T-helper 17 cell (primary cell): ENCODE results near the gene ZNF143. TPM values are rescaled to one million over a fixed set of nuclear protein-coding genes. Genes with fewer than 3 reads are reported as not detected.

Experiments
- ATAC-seq: fragments of 150-1000 bp; cut with Tn5 transposase; 2 replicates; pipeline ENCODE4 v1.10.0; 2021; ENCODE audit warnings: mild to moderate bottlenecking, moderate library complexity
- DNase-seq, 3 donors: peaks; one replicate each; pipeline versions ENCODE4 v3.0.0 to v3.0.0-alpha.2; 2020 to 2021
- H3K9me3 ChIP-seq: one replicate; pipeline ENCODE4 v1.7.0; 2013; ENCODE audit warnings: low read length, mild to moderate bottlenecking; ENCODE audit not compliant: control insufficient read depth, poor library complexity, severe bottlenecking
- H3K27ac Mint-ChIP-seq: one replicate; pipeline ENCODE4 v1.8.0; 2022; ENCODE audit warnings: mild to moderate bottlenecking, moderate library complexity, mixed read lengths
- H3K27me3 Mint-ChIP-seq: one replicate; pipeline ENCODE4 v1.8.0; 2022; ENCODE audit warnings: mixed read lengths
- H3K36me3 Mint-ChIP-seq: one replicate; pipeline ENCODE4 v1.8.0; 2022; ENCODE audit warnings: low read depth, mixed read lengths
- H3K4me1 Mint-ChIP-seq: one replicate; pipeline ENCODE4 v1.8.0; 2022; ENCODE audit warnings: mild to moderate bottlenecking, mixed read lengths
- H3K4me3 Mint-ChIP-seq: one replicate; pipeline ENCODE4 v1.8.0; 2022; ENCODE audit warnings: mild to moderate bottlenecking, moderate library complexity, mixed read lengths
- total RNA-seq, 4 donors: library from RNA in 2 of 4; stranded (reverse) in 2 of 4; gene quantifications; one replicate each; pipeline ENCODE4 v1.2.3 and lab custom pipeline; 2022 to 2026

Gene ZNF143
- total RNA-seq, 2 donors from 2014 or later: 27.0 to 35.5 TPM

- Mint-ChIP-seq H3K27me3 (no peaks in the 10 kb centered on the region), H3K36me3 (no peaks in the 10 kb centered on the region), H3K4me1 (peaks cover 24% of the 10 kb centered on the region), H3K4me3 (peak overlapping the region; percentile 39), H3K27ac (peak overlapping the region; percentile 93)
- ATAC-seq (peak; percentile 24), DNase-seq (no peak)
- no peaks in the 10 kb centered on the region for H3K9me3 ChIP-seq
Observed at GRCh38 chr11:9568854-9569587, 108.2 kb downstream of the ZNF143 start.

- peak overlapping the region; percentile 93 for H3K27ac Mint-ChIP-seq
- peaks cover 27% of the 10 kb centered on the region for H3K4me1 Mint-ChIP-seq
- H3K4me3 Mint-ChIP-seq: no peak overlapping the region
Observed at GRCh38 chr11:9569588-9570164, 108.9 kb downstream of the ZNF143 start.

GRCh38 chr11:9570313-9571025 is 109.7 kb downstream of the ZNF143 start:
- no peaks in the 10 kb centered on the region for H3K9me3 ChIP-seq
- Mint-ChIP-seq H3K4me1 (peaks cover 32% of the 10 kb centered on the region), H3K27me3 (no peaks in the 10 kb centered on the region), H3K36me3 (no peaks in the 10 kb centered on the region), H3K27ac (peak overlapping the region; percentile 39), H3K4me3 (no peak overlapping the region)
- DNase-seq (no peak), ATAC-seq (no peak)

More at GRCh38 chr11:9569588-9570164, 108.9 kb downstream of the ZNF143 start:
- DNase-seq (no peak), ATAC-seq (no peak)
- H3K9me3 ChIP-seq: no peaks in the 10 kb centered on the region
- H3K27me3 Mint-ChIP-seq: no peaks in the 10 kb centered on the region
- H3K36me3 Mint-ChIP-seq: no peaks in the 10 kb centered on the region

GRCh38 chr11:9571071-9571762 is 110.4 kb downstream of the ZNF143 start:
- Mint-ChIP-seq H3K27me3 (no peaks in the 10 kb centered on the region), H3K4me3 (peak overlapping the region; percentile 25), H3K4me1 (peaks cover 32% of the 10 kb centered on the region), H3K27ac (peak overlapping the region; percentile 39), H3K36me3 (no peaks in the 10 kb centered on the region)
- ATAC-seq (no peak), DNase-seq (no peak)
- H3K9me3 ChIP-seq: no peaks in the 10 kb centered on the region

- H3K27me3 Mint-ChIP-seq: no peaks in the 10 kb centered on the region
Observed at GRCh38 chr11:9571763-9572115, 110.9 kb downstream of the ZNF143 start.

GRCh38 chr11:9573052-9573774 is 112.4 kb downstream of the ZNF143 start, which contains the start of gene WEE1:
Gene WEE1 (plus strand): TSS chr11:9573670. CDS start chr11:9573934, 264 bp downstream.
- H3K4me3 Mint-ChIP-seq: peak within 1 kb of the TSS; percentile 95
- H3K4me1 Mint-ChIP-seq: peaks cover 37% of the 10 kb centered on the region
- DNase-seq (peak; percentile 94 to 95 (median 95)), ATAC-seq (peak; percentile 89)
- H3K36me3 Mint-ChIP-seq: peaks cover 5% of the 10 kb centered on the region
- H3K9me3 ChIP-seq: no peaks in the 10 kb centered on the region
- no peaks in the 10 kb centered on the region for H3K27me3 Mint-ChIP-seq
- peak within 1 kb of the TSS; percentile 97 for H3K27ac Mint-ChIP-seq

More at GRCh38 chr11:9571763-9572115, 110.9 kb downstream of the ZNF143 start:
- Mint-ChIP-seq H3K27ac (peak overlapping the region; percentile 77), H3K4me3 (peak overlapping the region; percentile 25), H3K4me1 (peaks cover 34% of the 10 kb centered on the region), H3K36me3 (no peaks in the 10 kb centered on the region)
- DNase-seq (no peak), ATAC-seq (no peak)
- H3K9me3 ChIP-seq: no peaks in the 10 kb centered on the region

- Mint-ChIP-seq H3K36me3 (peaks cover 5% of the 10 kb centered on the region), H3K4me3 (peak overlapping the region; percentile 95), H3K4me1 (peaks cover 36% of the 10 kb centered on the region), H3K27me3 (no peaks in the 10 kb centered on the region), H3K27ac (peak overlapping the region; percentile 97)
- DNase-seq (peak in 2 of 3 donors; percentile 17 to 23), ATAC-seq (peak; percentile 37)
- H3K9me3 ChIP-seq: no peaks in the 10 kb centered on the region
Observed at GRCh38 chr11:9573775-9574621, 113.2 kb downstream of the ZNF143 start.

GRCh38 chr11:9574622-9575259 is 113.9 kb downstream of the ZNF143 start:
- no peaks in the 10 kb centered on the region for H3K9me3 ChIP-seq
- peaks cover 35% of the 10 kb centered on the region for H3K4me1 Mint-ChIP-seq
- no peaks in the 10 kb centered on the region for H3K27me3 Mint-ChIP-seq
- no peak for DNase-seq
- H3K27ac Mint-ChIP-seq: peak overlapping the region; percentile 97
- no peak for ATAC-seq
- peak overlapping the region; percentile 95 for H3K4me3 Mint-ChIP-seq
- H3K36me3 Mint-ChIP-seq: peaks cover 5% of the 10 kb centered on the region

GRCh38 chr11:9575260-9576240 is 114.7 kb downstream of the ZNF143 start:
- Mint-ChIP-seq H3K27ac (peak overlapping the region; percentile 97), H3K4me1 (peaks cover 30% of the 10 kb centered on the region), H3K36me3 (peaks cover 5% of the 10 kb centered on the region), H3K4me3 (peak overlapping the region; percentile 95), H3K27me3 (no peaks in the 10 kb centered on the region)
- DNase-seq (no peak), ATAC-seq (no peak)
- no peaks in the 10 kb centered on the region for H3K9me3 ChIP-seq

- Mint-ChIP-seq H3K4me1 (peaks cover 31% of the 10 kb centered on the region), H3K27ac (peak overlapping the region; percentile 97), H3K4me3 (peak overlapping the region; percentile 95), H3K36me3 (peaks cover 5% of the 10 kb centered on the region), H3K27me3 (no peaks in the 10 kb centered on the region)
- DNase-seq: no peak
- no peak for ATAC-seq
- H3K9me3 ChIP-seq: no peaks in the 10 kb centered on the region
Observed at GRCh38 chr11:9576701-9577381, 116.0 kb downstream of the ZNF143 start.
